GM23338 (cell line): ENCODE data around the gene HTRA1. TPM values are rescaled to one million over a fixed set of nuclear protein-coding genes. Genes with fewer than 3 reads are reported as not detected.

Experiments
- ATAC-seq: fragments of 200-7000 bp; cut with Tn5 transposase; 3 replicates; pipeline ENCODE4 v1.9.1; 2020
- DNase-seq: peaks from one replicate; pipeline ENCODE4 v3.0.0-alpha.2; 2015; ENCODE audit warnings: low spot score
- H2AFZ ChIP-seq: fragments of 200-600 bp; sonication (generic); 2 replicates; pipeline ENCODE4 v1.8.0; 2016; ENCODE audit warnings: antibody characterized with exemption, mild to moderate bottlenecking, moderate library complexity
- H3F3A ChIP-seq: fragments of 200-600 bp; sonication (generic); replicated peaks from 2 replicates; pipeline ENCODE4 v1.8.0; 2017; ENCODE audit warnings: antibody characterized with exemption, mixed run types, low read depth
- H3K27ac ChIP-seq: fragments of 200-600 bp; sonication (generic); 2 replicates; pipeline ENCODE4 v1.6.1; 2016; ENCODE audit warnings: low read depth
- H3K27me3 ChIP-seq: fragments of 200-600 bp; sonication (generic); 2 replicates; pipeline ENCODE4 v1.8.0; 2016; ENCODE audit warnings: mild to moderate bottlenecking, mixed run types, moderate library complexity; ENCODE audit not compliant: insufficient read depth
- H3K36me3 ChIP-seq: fragments of 200-600 bp; sonication (generic); 2 replicates; pipeline ENCODE4 v1.8.0; 2016; ENCODE audit warnings: mild to moderate bottlenecking; ENCODE audit not compliant: insufficient read depth
- H3K4me1 ChIP-seq: fragments of 200-600 bp; sonication (generic); 2 replicates; pipeline ENCODE4 v1.8.0; 2016; ENCODE audit warnings: mild to moderate bottlenecking, moderate library complexity; ENCODE audit not compliant: insufficient read depth
- H3K4me2 ChIP-seq: fragments of 200-600 bp; sonication (generic); 2 replicates; pipeline ENCODE4 v1.7.1; 2017; ENCODE audit warnings: mixed run types
- H3K4me3 ChIP-seq: fragments of 200-600 bp; sonication (generic); 2 replicates; pipeline ENCODE4 v1.6.1; 2016; ENCODE audit warnings: mixed run types
- H3K79me2 ChIP-seq: fragments of 200-600 bp; sonication (generic); replicated peaks from 2 replicates; pipeline ENCODE4 v1.8.0; 2017; ENCODE audit warnings: mild to moderate bottlenecking; ENCODE audit not compliant: insufficient read depth
- H3K9me2 ChIP-seq: fragments of 200-600 bp; sonication (generic); 2 replicates; pipeline ENCODE4 v1.8.0; 2017; ENCODE audit not compliant: insufficient read depth
- H4K20me1 ChIP-seq: fragments of 200-600 bp; sonication (generic); replicated peaks from 2 replicates; pipeline ENCODE4 v1.8.0; 2017; ENCODE audit warnings: mild to moderate bottlenecking; ENCODE audit not compliant: insufficient read depth
- H3K27ac Mint-ChIP-seq: 2 replicates; pipeline ENCODE4 v1.8.0; 2020; ENCODE audit warnings: inconsistent platforms, mild to moderate bottlenecking, moderate library complexity, mixed read lengths
- H3K27me3 Mint-ChIP-seq: 3 replicates; pipeline ENCODE4 v1.8.0; 2022; ENCODE audit warnings: low read depth, mild to moderate bottlenecking, moderate library complexity, mixed read lengths, inconsistent platforms; ENCODE audit not compliant: insufficient read depth, poor library complexity
- H3K36me3 Mint-ChIP-seq: 3 replicates; pipeline ENCODE4 v1.8.0; 2021; ENCODE audit warnings: low read depth, mild to moderate bottlenecking, inconsistent platforms, moderate library complexity, mixed read lengths
- H3K4me1 Mint-ChIP-seq: 3 replicates; pipeline ENCODE4 v1.8.0; 2020; ENCODE audit warnings: mild to moderate bottlenecking, inconsistent platforms, mixed read lengths
- H3K4me3 Mint-ChIP-seq: 3 replicates; pipeline ENCODE4 v1.8.0; 2021; ENCODE audit warnings: moderate library complexity, mild to moderate bottlenecking, inconsistent platforms, mixed read lengths
- H3K9me3 Mint-ChIP-seq: 3 replicates; pipeline ENCODE4 v1.8.0; 2020; ENCODE audit warnings: moderate library complexity, mild to moderate bottlenecking, inconsistent platforms, mixed read lengths
- CREB1 ChIP-seq: fragments of 250-450 bp; sonication (Bioruptor Pico); IDR thresholded peaks from 2 replicates; pipeline ENCODE4 v1.5.0; 2020; ENCODE audit warnings: low read depth, mild to moderate bottlenecking, moderate library complexity
- ETS1 ChIP-seq: IDR thresholded peaks from 2 replicates; pipeline ENCODE4 v1.6.1; 2016; ENCODE audit warnings: antibody characterized with exemption
- EZH2 ChIP-seq: fragments of 200-600 bp; sonication (generic); IDR thresholded peaks from one replicate; pipeline ENCODE4 v1.8.0; 2017; ENCODE audit warnings: antibody characterized with exemption, mild to moderate bottlenecking, low read depth; ENCODE audit not compliant: unreplicated experiment
- JUNB ChIP-seq: IDR thresholded peaks from one replicate; pipeline ENCODE4 v1.6.1; 2016; ENCODE audit warnings: antibody characterized with exemption; ENCODE audit not compliant: unreplicated experiment
- NANOG ChIP-seq: IDR thresholded peaks from 2 replicates; pipeline ENCODE4 v1.6.1; 2016; ENCODE audit warnings: antibody characterized with exemption, borderline replicate concordance
- POLR2AphosphoS5 ChIP-seq: IDR thresholded peaks from 2 replicates; pipeline ENCODE4 v1.6.1; 2016; ENCODE audit warnings: antibody characterized with exemption, low read depth
- STAT1 ChIP-seq: IDR thresholded peaks from one replicate; pipeline ENCODE4 v1.6.1; 2016; ENCODE audit warnings: antibody characterized with exemption; ENCODE audit not compliant: unreplicated experiment
- ZNF114 ChIP-seq: fragments of 250-450 bp; sonication (Bioruptor Pico); IDR thresholded peaks from 2 replicates; pipeline ENCODE4 v1.5.0; 2020; ENCODE audit warnings: mild to moderate bottlenecking, moderate library complexity
- ZNF462 ChIP-seq: fragments of 250-450 bp; sonication (Bioruptor Pico); IDR thresholded peaks from 2 replicates; pipeline ENCODE4 v1.5.0; 2020; ENCODE audit warnings: mild to moderate bottlenecking, moderate library complexity
- polyA plus RNA-seq: library from polyadenylated mRNA; unstranded; fragments of >200 nt; fragmentation: Nextera tagmentation; extraction: Ambion mirVana; gene quantifications from 2 replicates; pipeline ENCODE4 v1.2.1, GENCODE V29; 2016
- total RNA-seq: library from RNA; depleted of rRNA; stranded (reverse); fragments of >200 nt; shearing (Covaris generic); gene quantifications from 2 replicates; pipeline ENCODE4 v1.2.3, GENCODE V29; 2014

HTRA1 gene
- total and polyA plus RNA-seq, 2 experiments from 2014 or later: 8.1 to 16.1 TPM

GRCh38 chr10:122519144-122519543 lies 57.8 kb downstream of the HTRA1 start (continued):
- no peak for TF ChIP-seq NANOG
- TF ChIP-seq ETS1: no peak
- no peak for TF ChIP-seq JUNB

GRCh38 chr10:122519873-122520272 lies 58.5 kb downstream of the HTRA1 start:
- Histone ChIP-seq H3K4me2 (no peak overlapping the region), H3K27ac (no peak overlapping the region), H4K20me1 (no peaks in the 10 kb centered on the region), H3K9me2 (no peaks in the 10 kb centered on the region), H3F3A (no peaks in the 10 kb centered on the region), H3K79me2 (no peaks in the 10 kb centered on the region), H3K4me3 (no peak overlapping the region), H3K27me3 (no peaks in the 10 kb centered on the region), H3K4me1 (no peaks in the 10 kb centered on the region), H2AFZ (no peak overlapping the region), H3K36me3 (no peaks in the 10 kb centered on the region)
- Mint-ChIP-seq H3K36me3 (no peaks in the 10 kb centered on the region; the same call in 2 of the 3 replicates), H3K4me3 (no peak overlapping the region), H3K9me3 (peaks cover 8% of the 10 kb centered on the region; the same call in 2 of the 3 replicates), H3K4me1 (no peaks in the 10 kb centered on the region), H3K27me3 (no peaks in the 10 kb centered on the region), H3K27ac (no peak overlapping the region)
- ATAC-seq (no peak), DNase-seq (no peak)
- TF ChIP-seq JUNB (no peak), ZNF114 (CRISPR knock-in tag) (no peak), EZH2 (no peak), STAT1 (no peak), ETS1 (no peak), POLR2AphosphoS5 (no peak)

GRCh38 chr10:122521011-122521410 lies 59.7 kb downstream of the HTRA1 start:
- H3K4me1 Mint-ChIP-seq: 0 out of 3 replicates have a peak, but pooled peaks cover 2% of the 10 kb centered on the region
- H3K4me2 ChIP-seq: no peak overlapping the region
- no peak overlapping the region for H3K27ac Mint-ChIP-seq
- no peak overlapping the region for H3K4me3 Mint-ChIP-seq
- H3K36me3 Mint-ChIP-seq: no peaks in the 10 kb centered on the region; the same call in 2 of the 3 replicates
- no peak overlapping the region for H2AFZ ChIP-seq
- no peaks in the 10 kb centered on the region for H3F3A ChIP-seq
- DNase-seq (no peak), ATAC-seq (no peak)
- H3K9me3 Mint-ChIP-seq: peaks cover 8% of the 10 kb centered on the region; the same call in 2 of the 3 replicates
- no peaks in the 10 kb centered on the region for H3K79me2 ChIP-seq
- H3K36me3 ChIP-seq: no peaks in the 10 kb centered on the region
- H3K4me3 ChIP-seq: no peak overlapping the region
- no peak overlapping the region for H3K27ac ChIP-seq
- H3K27me3 Mint-ChIP-seq: peaks cover 3% of the 10 kb centered on the region
- no peaks in the 10 kb centered on the region for H4K20me1 ChIP-seq
- H3K4me1 ChIP-seq: no peaks in the 10 kb centered on the region
- no peaks in the 10 kb centered on the region for H3K27me3 ChIP-seq
- H3K9me2 ChIP-seq: no peaks in the 10 kb centered on the region
- TF ChIP-seq ZNF462 (CRISPR knock-in tag) (no peak), ZNF114 (CRISPR knock-in tag) (no peak), EZH2 (no peak), CREB1 (CRISPR knock-in tag) (no peak), NANOG (no peak), ETS1 (no peak), STAT1 (no peak), JUNB (no peak), POLR2AphosphoS5 (no peak)
